Panc1 (cell line): ENCODE measurements around the gene TLK1. TPM values are rescaled to one million over a fixed set of nuclear protein-coding genes. Genes with fewer than 3 reads are reported as not detected.

Experiments
- ATAC-seq: fragments of 200-7000 bp; cut with Tn5 transposase; 2 replicates; pipeline ENCODE4 v1.9.1; 2020; ENCODE audit warnings: mild to moderate bottlenecking, moderate library complexity
- BruUV-seq: library from RNA; stranded (reverse); fragments of 400-500 nt; replicated peaks from 2 replicates; lab custom pipeline; 2021; lab: Mats Ljungman, UMichigan
- CTCF ChIA-PET: fragments of 300-600 bp; sonication (Branson Sonifier 250); formaldehyde crosslinking; loops from one replicate; lab custom pipeline; 2022; ENCODE audit warnings: antibody characterized with exemption; lab: Charles Lee
- POLR2A ChIA-PET: fragments of 300-600 bp; sonication (Branson Sonifier 250); formaldehyde crosslinking; loops from one replicate; lab custom pipeline; 2022; ENCODE audit warnings: antibody characterized with exemption; lab: Charles Lee
- DNase-seq: peaks from one replicate; pipeline ENCODE4 v3.0.0-alpha.2; 2010; ENCODE audit warnings: low read depth, low spot score
- H3K27ac ChIP-seq: 2 replicates; pipeline ENCODE4 v1.5.1; 2011; ENCODE audit warnings: mild to moderate bottlenecking, low read length, inconsistent platforms
- H3K27me3 ChIP-seq: fragments of 200-500 bp; sonication (Bioruptor generic); 2 replicates; pipeline ENCODE4 v1.6.0; 2014; ENCODE audit warnings: low read length, inconsistent platforms; ENCODE audit not compliant: control insufficient read depth, insufficient read depth
- H3K36me3 ChIP-seq: fragments of 200-500 bp; sonication (Bioruptor generic); 2 replicates; pipeline ENCODE4 v1.5.1; 2014; ENCODE audit warnings: inconsistent platforms, mild to moderate bottlenecking, low read length, moderate library complexity; ENCODE audit not compliant: control insufficient read depth, insufficient read depth
- H3K4me1 ChIP-seq: 2 replicates; pipeline ENCODE4 v1.5.1; 2011; ENCODE audit warnings: inconsistent platforms, mild to moderate bottlenecking, low read length, moderate library complexity; ENCODE audit not compliant: control insufficient read depth, insufficient read depth
- H3K4me3 ChIP-seq, 2 experiments: 2 replicates each; pipeline ENCODE4 v1.5.1; 2011 to 2012; ENCODE audit warnings: low read depth in 2 of 2, low read length in 2 of 2, mild to moderate bottlenecking in 2 of 2, inconsistent platforms in 1 of 2, moderate library complexity in 1 of 2
- H3K9me3 ChIP-seq: fragments of 200-500 bp; sonication (Bioruptor generic); 2 replicates; pipeline ENCODE4 v1.5.1; 2014; ENCODE audit warnings: low read depth, mild to moderate bottlenecking, inconsistent platforms, low read length, moderate library complexity; ENCODE audit not compliant: control insufficient read depth, insufficient read depth
- CTCF ChIP-seq: fragments of 450-650 bp; IDR thresholded peaks from 2 replicates; pipeline ENCODE4 v1.5.1; 2017; ENCODE audit warnings: mild to moderate bottlenecking
- POLR2AphosphoS5 ChIP-seq: IDR thresholded peaks from 2 replicates; pipeline ENCODE4 v1.6.1; 2012; ENCODE audit warnings: mild to moderate bottlenecking, low read depth, low read length, moderate library complexity
- REST ChIP-seq, 2 experiments: IDR thresholded peaks; 2 replicates each; pipeline ENCODE4 v1.6.1; 2011 to 2012; ENCODE audit warnings: low read depth in 2 of 2, control low read depth in 1 of 2, low read length in 1 of 2, mild to moderate bottlenecking in 1 of 2, moderate library complexity in 1 of 2; ENCODE audit not compliant: insufficient read depth in 1 of 2
- SIN3A ChIP-seq: IDR thresholded peaks from 2 replicates; pipeline ENCODE4 v1.6.1; 2012; ENCODE audit warnings: low read depth, mild to moderate bottlenecking, low read length, moderate library complexity, borderline replicate concordance; ENCODE audit not compliant: insufficient read depth
- TCF7L2 ChIP-seq: IDR thresholded peaks from 2 replicates; pipeline ENCODE4 v1.6.1; 2011; ENCODE audit warnings: mild to moderate bottlenecking, low read depth, low read length, inconsistent platforms
- in situ Hi-C: cut with HindIII; loops from 2 replicates; pipeline ENCODE4 v1.10.0; 2016; ENCODE audit warnings: low sequenced_read_pairs, low pct_unique_long_range_greater_than_20kb
- intact Hi-C: fragments of 100-400 bp; cut with micrococcal nuclease; formaldehyde crosslinking; loops from one replicate; pipeline ENCODE4 v1.10.0; 2022; ENCODE audit not compliant: unreplicated experiment
- total RNA-seq: library from RNA; stranded (reverse); gene quantifications from one replicate; pipeline ENCODE4 v1.2.1, GENCODE V29; 2021; ENCODE audit not compliant: unreplicated experiment

TLK1 gene
- total RNA-seq, 1 experiment from 2014 or later, result 92.9 TPM

GRCh38 chr2:171185941-171186340 lies 25.2 kb upstream of the TLK1 start:
- ATAC-seq (no peak), DNase-seq (no peak)
- no TSS peak for BruUV-seq
- Histone ChIP-seq H3K27me3 (no peaks in the 10 kb centered on the region), H3K27ac (no peak overlapping the region), H3K4me3 (no peak overlapping the region), H3K4me1 (no peaks in the 10 kb centered on the region), H3K9me3 (no peaks in the 10 kb centered on the region), H3K36me3 (no peaks in the 10 kb centered on the region)
- in situ Hi-C loops (no loop called here), intact Hi-C loops (no loop called here)
- TF ChIP-seq SIN3A, result no peak
- TF ChIP-seq REST (IDR thresholded peaks at IDR 0.05; ENCODE audit: insufficient read depth in 1 of 2, low read depth in 2 of 2, low read length in 1 of 2), result no peak
- TF ChIP-seq POLR2AphosphoS5, result no peak
- no peak for TF ChIP-seq TCF7L2
- TF ChIP-seq CTCF, result no peak
- POLR2A ChIA-PET, result no interaction called here
- CTCF ChIA-PET, result no interaction called here

GRCh38 chr2:171185165-171185818 lies 24.6 kb upstream of the TLK1 start:
- H3K4me1 ChIP-seq, result no peaks in the 10 kb centered on the region
- no peak for TF ChIP-seq CTCF
- no peak for TF ChIP-seq SIN3A
- no peak for TF ChIP-seq REST (IDR thresholded peaks at IDR 0.05; ENCODE audit: insufficient read depth in 1 of 2, low read depth in 2 of 2, low read length in 1 of 2)
- no peak for TF ChIP-seq POLR2AphosphoS5
- no peak for TF ChIP-seq TCF7L2
- intact Hi-C loops (no loop called here), in situ Hi-C loops (no loop called here)
- no TSS peak for BruUV-seq
- POLR2A ChIA-PET, result no interaction called here
- no peak for ATAC-seq
- DNase-seq, result no peak
- CTCF ChIA-PET, result no interaction called here
- no peak overlapping the region for H3K4me3 ChIP-seq
- H3K36me3 ChIP-seq, result no peaks in the 10 kb centered on the region
- no peaks in the 10 kb centered on the region for H3K27me3 ChIP-seq
- H3K9me3 ChIP-seq, result no peaks in the 10 kb centered on the region
- no peak overlapping the region for H3K27ac ChIP-seq
